Measurements from ENCODE around the gene CDIPT.

DNA sequence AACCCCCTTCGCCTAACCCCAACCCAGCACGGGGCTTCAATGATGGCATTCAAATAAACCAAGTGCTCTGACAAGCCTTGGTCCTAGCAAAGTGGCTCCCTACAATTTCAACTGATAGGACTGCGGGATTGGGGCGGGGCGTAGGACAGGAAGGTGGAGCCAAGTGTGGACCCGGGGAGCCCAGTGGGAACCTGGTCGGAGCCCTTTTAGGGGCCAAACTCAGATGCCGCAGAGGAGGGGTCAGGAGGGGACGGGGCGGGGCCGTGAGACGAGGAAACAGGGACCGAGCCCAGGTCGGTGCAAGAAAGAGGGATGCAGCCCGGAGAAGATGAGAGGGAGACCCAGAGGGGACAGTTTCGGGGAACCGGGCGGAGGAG, 13.2 kb upstream of the CDIPT start:
- TF ChIP-seq, protein P1, sequence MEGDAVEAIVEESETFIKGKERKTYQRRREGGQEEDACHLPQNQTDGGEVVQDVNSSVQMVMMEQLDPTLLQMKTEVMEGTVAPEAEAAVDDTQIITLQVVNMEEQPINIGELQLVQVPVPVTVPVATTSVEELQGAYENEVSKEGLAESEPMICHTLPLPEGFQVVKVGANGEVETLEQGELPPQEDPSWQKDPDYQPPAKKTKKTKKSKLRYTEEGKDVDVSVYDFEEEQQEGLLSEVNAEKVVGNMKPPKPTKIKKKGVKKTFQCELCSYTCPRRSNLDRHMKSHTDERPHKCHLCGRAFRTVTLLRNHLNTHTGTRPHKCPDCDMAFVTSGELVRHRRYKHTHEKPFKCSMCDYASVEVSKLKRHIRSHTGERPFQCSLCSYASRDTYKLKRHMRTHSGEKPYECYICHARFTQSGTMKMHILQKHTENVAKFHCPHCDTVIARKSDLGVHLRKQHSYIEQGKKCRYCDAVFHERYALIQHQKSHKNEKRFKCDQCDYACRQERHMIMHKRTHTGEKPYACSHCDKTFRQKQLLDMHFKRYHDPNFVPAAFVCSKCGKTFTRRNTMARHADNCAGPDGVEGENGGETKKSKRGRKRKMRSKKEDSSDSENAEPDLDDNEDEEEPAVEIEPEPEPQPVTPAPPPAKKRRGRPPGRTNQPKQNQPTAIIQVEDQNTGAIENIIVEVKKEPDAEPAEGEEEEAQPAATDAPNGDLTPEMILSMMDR (IDR thresholded peaks at IDR 0.05): no peak
- TF ChIP-seq POLR2A (IDR thresholded peaks at IDR 0.05): no peak

All from Peyer's patch (tissue), 4 donors.